Measurements from ENCODE around the gene MYH9.
A peak's percentile ranks its signal among the peaks of the same experiment; 100 is the strongest.
"Not testable (repeated sequence)": the region's sequence is repeated elsewhere in the genome, so short reads cannot be mapped to it uniquely, and the experiment has no call there.

Gene MYH9

GRCh38 chr22:36291831-36292740 lies 95.7 kb downstream of the MYH9 start:
- no peak for DNase-seq (ENCODE audit: low read depth)

GRCh38 chr22:36290391-36291075 lies 97.2 kb downstream of the MYH9 start:
- DNase-seq (ENCODE audit: low read depth), result not testable (repeated sequence)

- not testable (repeated sequence) for DNase-seq (ENCODE audit: low read depth)
Measured at GRCh38 chr22:36289948-36290371, 97.8 kb downstream of the MYH9 start.

GRCh38 chr22:36289406-36289870 lies 98.3 kb downstream of the MYH9 start:
- no peak for DNase-seq (ENCODE audit: low read depth)

- DNase-seq (ENCODE audit: low read depth), result no peak
Measured at GRCh38 chr22:36288571-36289405, 99.0 kb downstream of the MYH9 start.

GRCh38 chr22:36287881-36288515 lies 99.8 kb downstream of the MYH9 start:
- DNase-seq (ENCODE audit: low read depth), result peak; percentile 50

- DNase-seq (ENCODE audit: low read depth), result peak; percentile 64
Measured at GRCh38 chr22:36286096-36286957, 101.4 kb downstream of the MYH9 start.

- no peak for DNase-seq (ENCODE audit: low read depth)
Measured at GRCh38 chr22:36285545-36285944, 102.2 kb downstream of the MYH9 start.

- no peak for DNase-seq (ENCODE audit: low read depth)
Measured at GRCh38 chr22:36285017-36285416, 102.8 kb downstream of the MYH9 start.

GRCh38 chr22:36284171-36284571 lies 103.6 kb downstream of the MYH9 start:
- no peak for DNase-seq (ENCODE audit: low read depth)

- DNase-seq (ENCODE audit: low read depth), result no peak
Measured at GRCh38 chr22:36282328-36282831, 105.4 kb downstream of the MYH9 start.

GRCh38 chr22:36281781-36282327 lies 105.9 kb downstream of the MYH9 start:
- no peak for DNase-seq (ENCODE audit: low read depth)

GRCh38 chr22:36280379-36280778 lies 107.4 kb downstream of the MYH9 start:
- peak; percentile 42 for DNase-seq (ENCODE audit: low read depth)

- peak; percentile 89 for DNase-seq (ENCODE audit: low read depth)
Measured at GRCh38 chr22:36279219-36279666, 108.5 kb downstream of the MYH9 start.

GRCh38 chr22:36277482-36278291 lies 110.1 kb downstream of the MYH9 start:
- DNase-seq (ENCODE audit: low read depth), result peak; percentile 55

GRCh38 chr22:36274531-36274930 lies 113.2 kb downstream of the MYH9 start:
- DNase-seq (ENCODE audit: low read depth), result no peak

- DNase-seq (ENCODE audit: low read depth), result not testable (repeated sequence)
Measured at GRCh38 chr22:36271951-36272350, 115.8 kb downstream of the MYH9 start.

GRCh38 chr22:36271231-36271630 lies 116.5 kb downstream of the MYH9 start:
- not testable (repeated sequence) for DNase-seq (ENCODE audit: low read depth)

- no peak for DNase-seq (ENCODE audit: low read depth)
Measured at GRCh38 chr22:36267896-36268485, 119.8 kb downstream of the MYH9 start.

Measured in amniotic epithelial cell (primary cell).